Endodermal cell (in vitro differentiated cells): Measurements from ENCODE around the gene SVOPL. TPM values are rescaled to one million over a fixed set of nuclear protein-coding genes. Genes with fewer than 3 reads are reported as not detected.

ENCODE experiments used
- DNase-seq: peaks from one replicate; pipeline ENCODE4 v3.0.0-alpha.2; 2017
- H3K27ac ChIP-seq: 2 replicates; pipeline ENCODE4 v1.5.1; 2013; ENCODE audit warnings: mild to moderate bottlenecking, low read depth, low read length, moderate library complexity
- H3K27me3 ChIP-seq: 2 replicates; pipeline ENCODE4 v1.6.1; 2013; ENCODE audit warnings: mild to moderate bottlenecking, low read length, moderate library complexity; ENCODE audit not compliant: insufficient read depth, control insufficient read depth, poor library complexity, severe bottlenecking
- H3K36me3 ChIP-seq: 2 replicates; pipeline ENCODE4 v1.7.0; 2013; ENCODE audit warnings: mild to moderate bottlenecking, low read length, moderate library complexity; ENCODE audit not compliant: control insufficient read depth, insufficient read depth
- H3K4me1 ChIP-seq: one replicate; pipeline ENCODE4 v1.7.0; 2013; ENCODE audit warnings: low read length; ENCODE audit not compliant: control insufficient read depth, insufficient read depth
- H3K4me3 ChIP-seq: 2 replicates; pipeline ENCODE4 v1.5.1; 2013; ENCODE audit warnings: mild to moderate bottlenecking, low read length, moderate library complexity
- H3K9ac ChIP-seq: 2 replicates; pipeline ENCODE4 v1.6.1; 2013; ENCODE audit warnings: mild to moderate bottlenecking, low read length, moderate library complexity; ENCODE audit not compliant: poor library complexity, severe bottlenecking; ENCODE audit errors: extremely low read depth
- H3K9me3 ChIP-seq: 2 replicates; pipeline ENCODE4 v1.6.1; 2013; ENCODE audit warnings: mild to moderate bottlenecking, low read length, moderate library complexity; ENCODE audit not compliant: control insufficient read depth
- H3K27ac Mint-ChIP-seq: 2 replicates; pipeline ENCODE4 v1.8.0; 2020; ENCODE audit warnings: mixed read lengths
- H3K27me3 Mint-ChIP-seq: 2 replicates; pipeline ENCODE4 v1.8.0; 2021; ENCODE audit warnings: mild to moderate bottlenecking, mixed read lengths; ENCODE audit not compliant: insufficient read depth
- H3K36me3 Mint-ChIP-seq: 2 replicates; pipeline ENCODE4 v1.8.0; 2020; ENCODE audit warnings: low read depth, mixed read lengths
- H3K4me1 Mint-ChIP-seq: 2 replicates; pipeline ENCODE4 v1.8.0; 2020; ENCODE audit warnings: mixed read lengths
- H3K4me3 Mint-ChIP-seq: 2 replicates; pipeline ENCODE4 v1.8.0; 2020; ENCODE audit warnings: mild to moderate bottlenecking, moderate library complexity, mixed read lengths
- H3K9me3 Mint-ChIP-seq: 2 replicates; pipeline ENCODE4 v1.8.0; 2020; ENCODE audit warnings: mild to moderate bottlenecking, mixed read lengths
- CTCF ChIP-seq: fragments of 200-600 bp; sonication (generic); conservative IDR thresholded peaks from 2 replicates; pipeline ENCODE4 v1.5.0; 2021; ENCODE audit warnings: antibody characterized with exemption, mild to moderate bottlenecking
- WGBS, 2 experiments: methylation state at CpG; one replicate each; pipeline versions ENCODE4 v1.1.5 to v1.1.7; 2013; ENCODE audit warnings: missing lambda C conversion rate in 2 of 2, mixed read lengths in 1 of 2; ENCODE audit not compliant: insufficient coverage in 1 of 2, insufficient read length in 1 of 2; 5-methylcytosine and 5-hydroxymethylcytosine counted together
- total RNA-seq, 2 donors: library from RNA; stranded (reverse); fragmentation: NEBNext Ultra II Directional in 1 of 2; extraction: Animal tissue kit (Norgen Biotek cat#: 25700) in 1 of 2; gene quantifications; 2 replicates in 1 of 2; 3 replicates in 1 of 2; pipeline ENCODE4 v1.2.1, GENCODE V29; 2021

The SVOPL gene
- total RNA-seq, 2 donors from 2014 or later = 0.86 to 0.95 TPM

GRCh38 chr7:138581065-138581464 is 120.1 kb downstream of the SVOPL start:
- Histone ChIP-seq H3K27ac (no peak overlapping the region), H3K36me3 (peaks cover 93% of the 10 kb centered on the region), H3K4me1 (no peaks in the 10 kb centered on the region), H3K27me3 (no peaks in the 10 kb centered on the region), H3K4me3 (no peak overlapping the region), H3K9me3 (no peaks in the 10 kb centered on the region), H3K9ac (no peak overlapping the region)
- 90 to 97% methylated on average over 2 to 4 of the region's 4 CpGs for WGBS, 2 experiments
- Mint-ChIP-seq H3K27ac (no peak overlapping the region), H3K4me1 (no peaks in the 10 kb centered on the region), H3K4me3 (no peak overlapping the region), H3K27me3 (no peaks in the 10 kb centered on the region), H3K36me3 (peaks cover 88% of the 10 kb centered on the region), H3K9me3 (no peaks in the 10 kb centered on the region)
- no peak for DNase-seq
- TF ChIP-seq CTCF = no peak

- H3K4me1 Mint-ChIP-seq = no peaks in the 10 kb centered on the region
- peaks cover 82% of the 10 kb centered on the region for H3K36me3 Mint-ChIP-seq
- no peaks in the 10 kb centered on the region for H3K27me3 Mint-ChIP-seq
- no peak for TF ChIP-seq CTCF
- no peaks in the 10 kb centered on the region for H3K4me1 ChIP-seq
- no peak overlapping the region for H3K4me3 ChIP-seq
- no peak for DNase-seq
- H3K4me3 Mint-ChIP-seq = no peak overlapping the region
- no peaks in the 10 kb centered on the region for H3K9me3 ChIP-seq
- H3K36me3 ChIP-seq = peaks cover 93% of the 10 kb centered on the region
- H3K9me3 Mint-ChIP-seq = no peaks in the 10 kb centered on the region
- H3K27ac ChIP-seq = no peak overlapping the region
- H3K27me3 ChIP-seq = no peaks in the 10 kb centered on the region
- WGBS, 2 experiments = 88% methylated on average over 1 to 3 of the region's 3 CpGs
- no peak overlapping the region for H3K9ac ChIP-seq
- no peak overlapping the region for H3K27ac Mint-ChIP-seq
These were observed 121.5 kb downstream of the SVOPL start for GRCh38 chr7:138579671-138580070.

- peaks cover 82% of the 10 kb centered on the region for H3K36me3 Mint-ChIP-seq
- no peak overlapping the region for H3K27ac Mint-ChIP-seq
- no peaks in the 10 kb centered on the region for H3K9me3 Mint-ChIP-seq
- Histone ChIP-seq H3K9me3 (no peaks in the 10 kb centered on the region), H3K4me3 (no peak overlapping the region), H3K27ac (no peak overlapping the region), H3K27me3 (no peaks in the 10 kb centered on the region), H3K36me3 (peaks cover 93% of the 10 kb centered on the region), H3K9ac (no peak overlapping the region), H3K4me1 (no peaks in the 10 kb centered on the region)
- no peak for DNase-seq
- WGBS, 2 experiments = 83% methylated on average over 1 of the region's 1 CpG; no CpG with 5 or more reads in 1 of the 2 experiments
- H3K27me3 Mint-ChIP-seq = no peaks in the 10 kb centered on the region
- no peak overlapping the region for H3K4me3 Mint-ChIP-seq
- no peak for TF ChIP-seq CTCF
- no peaks in the 10 kb centered on the region for H3K4me1 Mint-ChIP-seq
These were observed 122.0 kb downstream of the SVOPL start for GRCh38 chr7:138579136-138579535.
